ENCODE results near the gene BEX4. TPM values are rescaled to one million over a fixed set of nuclear protein-coding genes. Genes with fewer than 3 reads are reported as not detected.
"Not testable (repeated sequence)": the region's sequence is repeated elsewhere in the genome, so short reads cannot be mapped to it uniquely, and the experiment has no call there.

BEX4 gene
- total and polyA plus RNA-seq, 12 donors, result 24.5 to 150 (median 66.4) TPM

DNA sequence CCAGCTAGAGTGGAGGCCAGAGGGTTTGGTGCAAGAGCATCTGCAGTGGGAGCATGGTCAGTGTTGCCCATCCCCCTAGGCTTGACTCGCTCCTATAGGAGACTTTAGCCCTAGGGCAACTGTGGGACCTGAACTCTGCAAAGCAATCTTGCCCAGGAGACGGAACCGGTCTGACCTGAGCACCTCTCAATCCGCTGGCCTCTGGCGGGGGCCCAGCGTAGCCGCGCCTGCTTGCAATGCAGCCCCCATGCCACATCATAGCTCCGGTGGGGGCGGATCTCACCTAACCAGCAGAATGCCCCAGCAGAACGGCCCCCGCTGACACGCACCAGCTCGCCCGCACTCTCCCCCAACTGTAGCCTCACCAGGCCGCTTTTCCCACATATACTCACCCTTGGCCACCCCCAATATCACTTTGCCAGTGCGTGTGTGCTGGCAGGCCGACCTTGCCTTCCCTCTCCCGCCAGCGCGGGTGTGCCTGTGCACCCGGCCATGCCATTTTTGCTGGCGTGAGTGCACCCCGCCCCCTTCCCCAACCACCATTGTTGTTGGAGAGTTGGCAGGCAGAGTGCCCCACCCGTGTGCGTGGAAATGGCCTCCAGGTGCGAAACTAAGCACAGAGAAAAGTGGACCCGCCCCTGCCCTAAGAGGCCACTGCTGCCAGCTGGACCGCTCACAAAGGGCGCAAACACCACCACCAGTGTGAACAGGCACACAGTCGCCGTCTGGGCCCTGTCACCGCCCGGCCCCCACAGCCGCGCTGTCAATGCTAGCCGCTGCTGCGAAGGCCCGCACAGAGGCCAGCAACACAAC, 5.8 kb downstream of the BEX4 start:
- Histone ChIP-seq H3K4me3 (no peak overlapping the region), H3K27me3 (peaks cover 10% of the 10 kb centered on the region), H3K9me3 (replicated peaks in 1 of 3) (no peaks in the 10 kb centered on the region), H3K27ac (no peak overlapping the region), H3K36me3 (replicated peaks in 1 of 2) (no peaks in the 10 kb centered on the region), H3K4me1 (replicated peaks in 1 of 2) (no peaks in the 10 kb centered on the region)
- no peak for DNase-seq
- 35 to 71% (median 56%) methylated on average over 8 to 39 of the region's 39 CpGs for WGBS, 4 donors
- intact Hi-C loops (cut with DNase I), result no loop called here
- TF ChIP-seq, protein P1, sequence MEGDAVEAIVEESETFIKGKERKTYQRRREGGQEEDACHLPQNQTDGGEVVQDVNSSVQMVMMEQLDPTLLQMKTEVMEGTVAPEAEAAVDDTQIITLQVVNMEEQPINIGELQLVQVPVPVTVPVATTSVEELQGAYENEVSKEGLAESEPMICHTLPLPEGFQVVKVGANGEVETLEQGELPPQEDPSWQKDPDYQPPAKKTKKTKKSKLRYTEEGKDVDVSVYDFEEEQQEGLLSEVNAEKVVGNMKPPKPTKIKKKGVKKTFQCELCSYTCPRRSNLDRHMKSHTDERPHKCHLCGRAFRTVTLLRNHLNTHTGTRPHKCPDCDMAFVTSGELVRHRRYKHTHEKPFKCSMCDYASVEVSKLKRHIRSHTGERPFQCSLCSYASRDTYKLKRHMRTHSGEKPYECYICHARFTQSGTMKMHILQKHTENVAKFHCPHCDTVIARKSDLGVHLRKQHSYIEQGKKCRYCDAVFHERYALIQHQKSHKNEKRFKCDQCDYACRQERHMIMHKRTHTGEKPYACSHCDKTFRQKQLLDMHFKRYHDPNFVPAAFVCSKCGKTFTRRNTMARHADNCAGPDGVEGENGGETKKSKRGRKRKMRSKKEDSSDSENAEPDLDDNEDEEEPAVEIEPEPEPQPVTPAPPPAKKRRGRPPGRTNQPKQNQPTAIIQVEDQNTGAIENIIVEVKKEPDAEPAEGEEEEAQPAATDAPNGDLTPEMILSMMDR (IDR thresholded peaks at IDR 0.05), result no peak

DNA sequence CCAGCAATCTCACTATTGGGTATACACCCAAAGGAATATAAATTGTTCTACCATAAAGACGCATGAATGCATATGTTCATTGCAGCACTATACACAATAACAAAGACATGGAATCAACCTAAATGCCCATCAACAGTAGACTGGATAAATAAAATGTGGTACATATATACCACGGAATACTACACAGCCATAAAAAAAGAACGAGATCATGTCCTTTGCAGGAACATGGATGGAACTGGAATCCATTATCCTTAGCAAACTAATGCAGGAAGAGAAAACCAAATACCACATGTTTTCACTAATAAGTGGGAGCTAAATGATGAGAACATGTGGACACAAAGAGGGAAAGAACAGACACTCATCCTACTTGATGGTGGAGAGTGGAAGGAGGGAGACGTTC, 11.0 kb downstream of the BEX4 start:
- intact Hi-C loops (cut with DNase I); H3K36me3 ChIP-seq (replicated peaks in 1 of 2); H3K27ac ChIP-seq; H3K4me3 ChIP-seq; DNase-seq; H3K9me3 ChIP-seq (replicated peaks in 1 of 3); H3K27me3 ChIP-seq; H3K4me1 ChIP-seq (replicated peaks in 1 of 2): not testable (repeated sequence)
- 71 to 89% (median 80%) methylated on average over 4 of the region's 4 CpGs for WGBS, 4 donors

DNA sequence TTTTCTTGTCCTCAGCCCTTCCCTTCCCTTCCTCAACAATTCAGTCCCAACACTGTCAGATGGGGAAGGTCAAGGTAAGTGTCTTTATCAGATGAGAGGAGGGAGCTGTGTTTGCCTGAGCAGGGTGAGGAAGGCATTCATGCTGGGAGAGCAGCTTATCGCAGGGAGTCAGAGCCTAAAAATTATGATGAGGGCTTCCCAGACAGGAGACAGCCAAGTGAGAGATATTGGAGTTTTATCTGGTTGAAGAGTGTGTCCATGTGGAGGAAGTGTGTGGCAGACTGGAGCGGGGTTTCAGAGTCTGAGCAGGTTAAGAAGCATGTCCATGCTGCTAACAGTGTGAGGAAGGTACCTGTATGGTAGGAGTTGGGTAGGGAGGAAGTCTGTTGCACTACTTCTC, 18.4 kb downstream of the BEX4 start:
- DNase-seq, result no peak
- Histone ChIP-seq H3K36me3 (replicated peaks in 1 of 2) (no peaks in the 10 kb centered on the region), H3K9me3 (replicated peaks in 1 of 3) (no peaks in the 10 kb centered on the region), H3K4me1 (replicated peaks in 1 of 2) (no peaks in the 10 kb centered on the region), H3K27me3 (peaks cover 17% of the 10 kb centered on the region), H3K27ac (no peak overlapping the region), H3K4me3 (no peak overlapping the region)
- 44 to 66% (median 58%) methylated on average over 2 of the region's 2 CpGs for WGBS, 4 donors
- intact Hi-C loops (cut with DNase I), result no loop called here
- TF ChIP-seq, protein P1 (IDR thresholded peaks at IDR 0.05), result no peak
- no peak for TF ChIP-seq POLR2A (IDR thresholded peaks at IDR 0.05)

DNA sequence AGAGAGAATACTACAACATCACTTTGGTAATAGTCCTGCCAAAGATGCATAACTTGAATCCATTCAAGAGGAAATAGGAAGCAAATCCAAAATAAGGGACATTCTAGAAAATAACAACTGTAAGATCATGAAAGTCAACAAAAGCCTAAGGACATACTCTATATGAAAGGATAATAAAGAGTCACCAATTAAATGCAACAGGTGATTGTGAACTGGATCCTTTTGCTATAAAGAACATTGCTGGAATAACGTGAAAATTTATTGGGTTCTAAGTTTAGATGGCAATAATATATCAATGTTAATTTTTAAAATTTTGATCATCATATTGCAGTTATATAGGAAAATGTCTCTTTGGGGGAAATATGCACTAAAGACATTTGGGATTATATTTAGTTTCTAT, 20.0 kb downstream of the BEX4 start:
- Histone ChIP-seq H3K27ac (no peak overlapping the region), H3K4me1 (replicated peaks in 1 of 2) (no peaks in the 10 kb centered on the region), H3K9me3 (replicated peaks in 1 of 3) (no peaks in the 10 kb centered on the region), H3K4me3 (no peak overlapping the region), H3K36me3 (replicated peaks in 1 of 2) (no peaks in the 10 kb centered on the region), H3K27me3 (peaks cover 20% of the 10 kb centered on the region)
- TF ChIP-seq POLR2A (IDR thresholded peaks at IDR 0.05), result no peak
- TF ChIP-seq, protein P1 (IDR thresholded peaks at IDR 0.05), result no peak
- DNase-seq, result no peak
- 59 to 93% (median 82%) methylated on average over 1 of the region's 1 CpG for WGBS, 4 donors
- intact Hi-C loops (cut with DNase I), result no loop called here

DNA sequence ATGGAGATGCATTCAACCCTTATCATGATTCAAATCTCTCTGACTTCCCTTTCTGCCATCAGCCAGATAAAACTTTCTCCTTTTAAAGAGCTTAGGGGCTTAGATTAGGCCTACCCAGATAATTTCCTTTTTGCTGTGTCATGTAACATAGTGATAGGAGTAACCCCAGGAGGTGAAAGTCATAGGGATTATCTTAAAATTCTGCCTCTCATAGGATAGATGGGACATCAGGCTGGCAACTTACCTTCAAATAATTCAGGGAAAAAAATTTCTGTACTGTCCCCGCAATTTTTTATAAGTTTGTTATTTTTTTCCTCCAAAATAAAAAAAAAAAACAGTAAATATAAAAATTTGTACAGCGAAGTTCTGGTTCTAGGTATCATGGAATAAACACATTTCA, 20.7 kb downstream of the BEX4 start:
- intact Hi-C loops (cut with DNase I); H3K4me3 ChIP-seq; H3K27ac ChIP-seq; H3K36me3 ChIP-seq (replicated peaks in 1 of 2); H3K9me3 ChIP-seq (replicated peaks in 1 of 3); H3K4me1 ChIP-seq (replicated peaks in 1 of 2); DNase-seq: not testable (repeated sequence)
- WGBS, 4 donors, result 41 to 90% (median 60%) methylated on average over 2 of the region's 2 CpGs
- H3K27me3 ChIP-seq, result peaks cover 20% of the 10 kb centered on the region
